Activated CD4-positive, alpha-beta memory T cell treated with anti-CD3 and anti-CD28 coated beads, Interleukin-2, amount 10 ng/mL, durations not matched to agents 7 days and 5 days (primary cell): ENCODE data around the gene LEMD3. TPM values are rescaled to one million over a fixed set of nuclear protein-coding genes. Genes with fewer than 3 reads are reported as not detected.

Experiments used
- CTCF ChIA-PET: fragments of 350-600 bp; sonication (Branson Sonifier 250); formaldehyde crosslinking; loops from one replicate; lab custom pipeline; 2021; ENCODE audit warnings: antibody characterized with exemption, inconsistent platforms; lab: Charles Lee
- POLR2A ChIA-PET: fragments of 350-600 bp; sonication (Branson Sonifier 250); formaldehyde crosslinking; loops from one replicate; lab custom pipeline; 2021; ENCODE audit warnings: antibody characterized with exemption; lab: Charles Lee
- DNase-seq: peaks from one replicate; pipeline ENCODE4 v3.0.0-alpha.2; 2020
- H3K27ac Mint-ChIP-seq: one replicate; pipeline ENCODE4 v1.8.0; 2021; ENCODE audit warnings: mild to moderate bottlenecking, mixed read lengths
- H3K27me3 Mint-ChIP-seq: one replicate; pipeline ENCODE4 v1.8.0; 2021; ENCODE audit warnings: mixed read lengths
- H3K36me3 Mint-ChIP-seq: one replicate; pipeline ENCODE4 v1.8.0; 2021; ENCODE audit warnings: low read depth, mixed read lengths
- H3K4me1 Mint-ChIP-seq: one replicate; pipeline ENCODE4 v1.8.0; 2021; ENCODE audit warnings: mixed read lengths
- H3K4me3 Mint-ChIP-seq: one replicate; pipeline ENCODE4 v1.8.0; 2021; ENCODE audit warnings: mild to moderate bottlenecking, mixed read lengths
- H3K9me3 Mint-ChIP-seq: one replicate; pipeline ENCODE4 v1.8.0; 2021; ENCODE audit warnings: mixed read lengths
- total RNA-seq, 2 experiments: library from RNA; stranded (reverse); gene quantifications; one replicate each; pipeline ENCODE4 v1.2.3, GENCODE V29; 2021

The LEMD3 gene
- total RNA-seq, 2 experiments from 2014 or later: 32.0 to 35.4 TPM

DNA sequence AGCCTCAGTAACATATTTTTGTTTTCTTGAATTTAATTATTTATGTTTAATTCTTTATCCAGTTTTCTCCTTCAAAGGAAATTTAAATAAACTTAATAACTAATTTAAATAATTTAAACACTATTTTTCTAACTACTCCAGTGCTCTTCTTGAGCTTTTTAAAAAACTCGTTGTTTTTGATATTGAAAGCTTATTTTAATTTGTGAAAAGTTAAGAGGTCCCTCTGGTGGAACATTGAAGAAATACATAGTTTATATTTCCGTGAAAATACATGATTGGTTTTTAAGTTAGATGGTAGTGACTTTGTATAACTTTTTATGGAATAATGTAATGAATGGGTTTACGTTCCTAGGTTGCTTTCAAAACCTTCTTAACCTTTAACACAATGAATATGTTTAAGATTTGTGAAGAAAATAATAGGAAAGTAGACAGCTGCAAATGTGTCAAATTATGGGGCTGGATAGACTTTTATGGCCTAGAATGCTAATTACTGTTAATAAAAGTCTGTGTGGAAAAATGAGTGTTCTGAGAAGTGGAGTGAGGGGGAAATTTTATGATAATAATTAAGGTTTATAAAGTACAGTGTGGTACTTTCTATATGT, 63.2 kb downstream of the LEMD3 start:
- H3K27ac Mint-ChIP-seq: no peak overlapping the region
- ChIA-PET CTCF (interaction anchor here (0.7 to 4.5 kb wide), 20 partner anchors 9 to 437 kb away, joined by 3 to 31 read pairs (median 5); partner anchors contain the start of genes LEMD3 and WIF1), POLR2A (interaction anchor here (2.3 kb wide), 1 partner anchor 63 kb away, joined by 21 read pairs; the partner anchor contains the start of gene LEMD3)

DNA sequence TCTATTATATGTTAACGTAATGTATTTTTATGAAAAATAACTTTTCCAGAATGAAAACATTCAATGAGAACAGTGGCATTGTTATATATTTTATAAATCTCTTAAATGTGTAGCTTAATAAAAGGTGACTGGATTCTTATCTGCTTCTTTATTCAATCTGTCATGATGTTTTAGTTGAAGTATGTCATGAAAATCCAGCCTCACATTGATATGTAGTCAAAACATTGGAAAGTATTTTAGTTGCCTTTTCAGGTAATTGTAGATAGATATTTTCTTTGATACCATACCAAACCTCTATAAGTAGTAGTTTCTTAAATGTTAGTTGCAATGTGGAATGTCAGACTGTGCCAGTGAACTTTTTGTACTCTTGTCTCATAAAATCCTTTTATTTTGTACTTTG, 67.8 kb downstream of the LEMD3 start:
- ChIA-PET CTCF (interaction anchor here (0.6 to 0.9 kb wide), 2 partner anchors 24 to 68 kb away, joined by 3 to 4 read pairs; no protein-coding TSS in a partner anchor), POLR2A (no interaction called here)
- H3K27me3 Mint-ChIP-seq: no peaks in the 10 kb centered on the region
- no peak for DNase-seq
- peaks cover 10% of the 10 kb centered on the region for H3K36me3 Mint-ChIP-seq
- no peak overlapping the region for H3K27ac Mint-ChIP-seq
- H3K4me3 Mint-ChIP-seq: no peak overlapping the region
- no peaks in the 10 kb centered on the region for H3K9me3 Mint-ChIP-seq
- H3K4me1 Mint-ChIP-seq: peaks cover 5% of the 10 kb centered on the region

More for the DNA sequence above, 63.2 kb downstream of the LEMD3 start:
- no peaks in the 10 kb centered on the region for H3K27me3 Mint-ChIP-seq
- no peak for DNase-seq
- peaks cover 29% of the 10 kb centered on the region for H3K36me3 Mint-ChIP-seq
- peaks cover 10% of the 10 kb centered on the region for H3K4me1 Mint-ChIP-seq
- H3K9me3 Mint-ChIP-seq: peaks cover 17% of the 10 kb centered on the region
- H3K4me3 Mint-ChIP-seq: no peak overlapping the region

- peaks cover 22% of the 10 kb centered on the region for H3K36me3 Mint-ChIP-seq
These were observed 69.2 kb downstream of the LEMD3 start for GRCh38 chr12:65238609-65239008.

GRCh38 chr12:65248656-65249633, 79.6 kb downstream of the LEMD3 start:
- ChIA-PET CTCF (interaction anchor here (0.7 kb wide), 1 partner anchor 440 kb away, joined by 3 read pairs; no protein-coding TSS in a partner anchor), POLR2A (no interaction called here)
- Mint-ChIP-seq H3K27me3 (peaks cover 1% of the 10 kb centered on the region), H3K4me1 (peaks cover 13% of the 10 kb centered on the region), H3K27ac (no peak overlapping the region), H3K4me3 (no peak overlapping the region), H3K9me3 (no peaks in the 10 kb centered on the region), H3K36me3 (peaks cover 32% of the 10 kb centered on the region)
- no peak for DNase-seq

More at GRCh38 chr12:65238609-65239008, 69.2 kb downstream of the LEMD3 start:
- Mint-ChIP-seq H3K9me3 (no peaks in the 10 kb centered on the region), H3K4me3 (no peak overlapping the region), H3K27ac (no peak overlapping the region), H3K27me3 (no peaks in the 10 kb centered on the region), H3K4me1 (no peaks in the 10 kb centered on the region)
- CTCF ChIA-PET: no interaction called here
- POLR2A ChIA-PET: no interaction called here
- no peak for DNase-seq

- no peak overlapping the region for H3K4me3 Mint-ChIP-seq
- peaks cover 6% of the 10 kb centered on the region for H3K27me3 Mint-ChIP-seq
- DNase-seq: no peak
- H3K9me3 Mint-ChIP-seq: no peaks in the 10 kb centered on the region
- POLR2A ChIA-PET: no interaction called here
- H3K4me1 Mint-ChIP-seq: peaks cover 13% of the 10 kb centered on the region
- CTCF ChIA-PET: no interaction called here
- H3K27ac Mint-ChIP-seq: no peak overlapping the region
- peaks cover 15% of the 10 kb centered on the region for H3K36me3 Mint-ChIP-seq
These were observed 83.1 kb downstream of the LEMD3 start for GRCh38 chr12:65252515-65252914.

DNA sequence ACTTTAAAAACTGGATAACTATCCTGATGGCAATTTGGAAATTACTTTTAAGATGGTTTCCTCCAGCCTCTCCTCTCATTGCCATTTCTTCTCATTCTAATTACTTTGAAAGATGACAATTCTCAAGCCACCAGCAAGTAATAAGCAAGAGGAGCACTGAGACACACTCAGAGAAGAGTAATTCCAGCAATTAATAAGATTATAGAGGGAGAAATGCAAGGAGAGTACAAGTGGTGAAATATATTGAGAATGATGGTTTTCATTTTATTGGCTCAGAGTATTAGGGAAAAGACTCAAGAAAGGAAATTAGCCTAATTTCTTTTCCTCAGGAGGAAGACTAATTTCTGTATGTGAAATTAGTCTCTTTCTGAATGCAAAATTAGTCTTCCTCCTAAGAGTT, 88.6 kb downstream of the LEMD3 start:
- H3K27me3 Mint-ChIP-seq: peaks cover 9% of the 10 kb centered on the region
- DNase-seq: no peak
- H3K36me3 Mint-ChIP-seq: no peaks in the 10 kb centered on the region
- no peaks in the 10 kb centered on the region for H3K4me1 Mint-ChIP-seq
- ChIA-PET CTCF (interaction anchor here (0.7 kb wide), 1 partner anchor 264 kb away, joined by 3 read pairs; no protein-coding TSS in a partner anchor), POLR2A (no interaction called here)
- H3K9me3 Mint-ChIP-seq: no peaks in the 10 kb centered on the region
- no peak overlapping the region for H3K4me3 Mint-ChIP-seq
- H3K27ac Mint-ChIP-seq: no peak overlapping the region

DNA sequence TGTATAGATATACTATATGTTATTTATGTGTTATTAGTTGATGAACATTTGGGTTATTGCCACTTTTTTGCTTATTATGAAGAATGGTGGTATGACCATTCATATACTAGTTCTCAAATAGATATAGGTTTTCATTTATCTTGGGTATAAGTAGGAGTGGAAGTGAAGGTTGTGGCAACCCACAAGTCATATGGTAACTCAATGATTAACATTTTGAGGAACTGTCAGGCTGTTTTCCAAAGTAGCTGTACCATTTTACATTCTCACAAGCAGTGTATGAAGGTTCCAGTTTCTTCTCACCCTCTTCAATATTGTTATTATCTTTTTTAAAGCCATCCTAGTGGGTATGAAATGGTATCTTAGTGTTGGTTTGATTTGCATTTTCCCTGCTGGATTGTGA, 90.1 kb downstream of the LEMD3 start:
- ChIA-PET CTCF (no interaction called here), POLR2A (no interaction called here)
- Mint-ChIP-seq H3K4me3 (no peak overlapping the region), H3K27ac (no peak overlapping the region), H3K27me3 (peaks cover 7% of the 10 kb centered on the region), H3K9me3 (no peaks in the 10 kb centered on the region), H3K36me3 (no peaks in the 10 kb centered on the region), H3K4me1 (no peaks in the 10 kb centered on the region)
- DNase-seq: no peak

- ChIA-PET CTCF (no interaction called here), POLR2A (no interaction called here)
- Mint-ChIP-seq H3K36me3 (no peaks in the 10 kb centered on the region), H3K27ac (no peak overlapping the region), H3K27me3 (peaks cover 20% of the 10 kb centered on the region), H3K9me3 (no peaks in the 10 kb centered on the region), H3K4me1 (no peaks in the 10 kb centered on the region), H3K4me3 (no peak overlapping the region)
- DNase-seq: no peak
These were observed 94.4 kb downstream of the LEMD3 start for GRCh38 chr12:65263777-65264176.

DNA sequence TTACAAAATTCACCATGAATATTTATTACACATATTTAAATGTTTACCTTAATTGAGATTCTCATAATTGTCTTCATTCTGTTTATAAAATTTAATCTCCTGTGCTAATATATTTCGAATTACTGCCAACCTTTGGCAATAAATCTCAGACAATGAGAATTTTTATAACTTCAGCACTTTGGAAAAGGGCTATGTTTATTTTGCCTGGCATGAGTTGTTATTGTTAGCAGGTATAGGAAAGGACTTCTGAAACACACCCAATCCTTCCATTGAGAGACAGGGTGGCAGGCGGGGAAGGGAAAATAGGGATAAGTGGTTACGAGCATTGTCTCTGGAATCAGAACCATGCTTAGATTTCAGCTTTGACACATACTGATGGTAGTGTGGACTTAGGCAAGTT, 97.0 kb downstream of the LEMD3 start:
- Mint-ChIP-seq H3K27me3 (peaks cover 23% of the 10 kb centered on the region), H3K4me1 (no peaks in the 10 kb centered on the region), H3K36me3 (no peaks in the 10 kb centered on the region), H3K27ac (no peak overlapping the region), H3K9me3 (no peaks in the 10 kb centered on the region), H3K4me3 (no peak overlapping the region)
- DNase-seq: no peak
- ChIA-PET POLR2A (no interaction called here), CTCF (no interaction called here)

DNA sequence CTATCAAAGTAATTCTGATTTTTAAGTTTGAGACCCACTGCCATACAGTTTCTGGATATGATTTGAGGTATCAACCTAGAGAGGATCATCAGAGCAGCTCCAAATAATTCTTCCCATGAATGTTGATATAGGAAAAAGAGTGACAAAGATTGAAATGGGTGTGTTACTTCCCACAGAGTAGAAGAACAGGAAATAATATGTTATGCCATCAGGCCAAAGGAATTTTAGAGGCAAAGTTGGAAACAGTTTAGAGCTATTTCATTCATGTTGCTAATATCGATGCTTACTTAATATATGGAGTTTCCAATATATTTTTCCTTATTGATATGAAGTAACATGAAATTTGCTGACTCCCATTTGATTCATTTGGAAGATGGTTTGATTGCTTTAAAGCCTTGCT, 100.2 kb downstream of the LEMD3 start:
- ChIA-PET CTCF (no interaction called here), POLR2A (no interaction called here)
- peaks cover 31% of the 10 kb centered on the region for H3K27me3 Mint-ChIP-seq
- DNase-seq: no peak
- no peak overlapping the region for H3K4me3 Mint-ChIP-seq
- H3K9me3 Mint-ChIP-seq: no peaks in the 10 kb centered on the region
- no peaks in the 10 kb centered on the region for H3K36me3 Mint-ChIP-seq
- H3K4me1 Mint-ChIP-seq: no peaks in the 10 kb centered on the region
- H3K27ac Mint-ChIP-seq: no peak overlapping the region

DNA sequence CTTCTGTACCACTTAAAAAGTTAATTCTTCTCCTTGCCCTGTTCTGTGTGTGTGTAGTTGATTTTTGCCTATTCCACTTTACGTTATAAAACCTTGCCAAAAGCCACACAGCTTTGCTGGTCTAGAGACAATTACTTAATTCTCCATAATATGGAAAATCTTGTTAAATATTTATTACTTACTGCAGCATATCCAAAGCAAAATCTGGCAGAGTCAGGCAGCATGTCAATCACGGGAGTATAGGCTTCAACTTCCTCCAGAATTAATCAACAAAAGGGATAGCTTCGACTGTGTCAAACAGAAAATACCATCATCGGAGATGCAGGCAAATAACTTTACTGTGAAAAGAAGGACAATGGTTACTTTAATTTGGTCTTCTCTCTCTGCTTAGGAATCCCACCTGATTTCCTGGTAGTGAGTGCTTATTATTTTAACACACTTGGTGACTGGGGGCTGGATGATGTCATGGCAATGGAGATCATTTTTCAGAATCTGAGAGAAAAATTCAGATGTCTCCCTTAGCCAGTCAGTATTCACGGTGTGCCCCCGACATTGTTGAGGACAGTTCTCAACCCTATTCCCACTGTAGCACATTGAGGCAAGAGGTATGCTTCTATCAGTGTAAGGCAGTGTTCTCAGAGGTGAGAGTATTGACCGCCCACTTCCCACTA, 105.4 kb downstream of the LEMD3 start:
- no peaks in the 10 kb centered on the region for H3K36me3 Mint-ChIP-seq
- no peak overlapping the region for H3K27ac Mint-ChIP-seq
- CTCF ChIA-PET: no interaction called here
- DNase-seq: no peak
- no peaks in the 10 kb centered on the region for H3K9me3 Mint-ChIP-seq
- H3K4me1 Mint-ChIP-seq: peaks cover 4% of the 10 kb centered on the region
- POLR2A ChIA-PET: no interaction called here
- no peak overlapping the region for H3K4me3 Mint-ChIP-seq
- H3K27me3 Mint-ChIP-seq: peaks cover 48% of the 10 kb centered on the region

GRCh38 chr12:65275627-65276026, 106.2 kb downstream of the LEMD3 start:
- no peaks in the 10 kb centered on the region for H3K36me3 Mint-ChIP-seq
- CTCF ChIA-PET: interaction anchor here (0.6 kb wide), 1 partner anchor 43 kb away, joined by 3 read pairs; no protein-coding TSS in a partner anchor
- POLR2A ChIA-PET: no interaction called here
- DNase-seq: no peak
- peaks cover 56% of the 10 kb centered on the region for H3K27me3 Mint-ChIP-seq
- no peak overlapping the region for H3K27ac Mint-ChIP-seq
- H3K4me3 Mint-ChIP-seq: no peak overlapping the region
- H3K4me1 Mint-ChIP-seq: peaks cover 4% of the 10 kb centered on the region
- H3K9me3 Mint-ChIP-seq: no peaks in the 10 kb centered on the region
